CD4-positive, alpha-beta T cell treated with Interleukin-17A for 1 hour (primary cell): Measurements from ENCODE around the gene TPST2.

Experiments used
- DNase-seq: peaks from one replicate; pipeline ENCODE4 v3.0.0-alpha.2; 2020

TPST2 gene

GRCh38 chr22:26487996-26488395, 101.9 kb downstream of the TPST2 start:
- DNase-seq: no peak

- DNase-seq: no peak
Observed at GRCh38 chr22:26486394-26486793, 103.5 kb downstream of the TPST2 start.

GRCh38 chr22:26485806-26486390, 104.0 kb downstream of the TPST2 start:
- no peak for DNase-seq

GRCh38 chr22:26485013-26485412, 104.9 kb downstream of the TPST2 start:
- no peak for DNase-seq

GRCh38 chr22:26484360-26484706, 105.6 kb downstream of the TPST2 start:
- DNase-seq: peak; percentile 59

- peak; percentile 94 for DNase-seq
Observed at GRCh38 chr22:26483439-26484359, 106.2 kb downstream of the TPST2 start, which contains the start of the genes HPS4 and SRRD. TSS of gene HPS4 (minus strand) at chr22:26483783. CDS start at chr22:26481762, 2,021 bp downstream. TSS of gene SRRD (plus strand) at chr22:26483877. CDS start at chr22:26483891, 14 bp downstream.

GRCh38 chr22:26483043-26483438, 106.9 kb downstream of the TPST2 start:
- no peak for DNase-seq

- DNase-seq: peak; percentile 18
Observed at GRCh38 chr22:26482161-26482560, 107.8 kb downstream of the TPST2 start.

GRCh38 chr22:26481694-26482093, 108.2 kb downstream of the TPST2 start:
- no peak for DNase-seq

GRCh38 chr22:26481112-26481693, 108.7 kb downstream of the TPST2 start:
- no peak for DNase-seq

- DNase-seq: no peak
Observed at GRCh38 chr22:26480611-26480932, 109.4 kb downstream of the TPST2 start.

- DNase-seq: no peak
Observed at GRCh38 chr22:26479792-26480610, 109.9 kb downstream of the TPST2 start.

- DNase-seq: no peak
Observed at GRCh38 chr22:26479043-26479791, 110.7 kb downstream of the TPST2 start.

GRCh38 chr22:26477341-26477731, 112.6 kb downstream of the TPST2 start:
- DNase-seq: no peak

- no peak for DNase-seq
Observed at GRCh38 chr22:26476705-26477340, 113.1 kb downstream of the TPST2 start.

- no peak for DNase-seq
Observed at GRCh38 chr22:26474682-26475081, 115.2 kb downstream of the TPST2 start.
